H1 (cell line): Measurements from ENCODE around the gene OXSR1. TPM values are rescaled to one million over a fixed set of nuclear protein-coding genes. Genes with fewer than 3 reads are reported as not detected.

ENCODE experiments used
- CTCF ChIA-PET: fragments of 300-600 bp; sonication (Branson Sonifier 250); formaldehyde crosslinking; loops from one replicate; lab custom pipeline; 2021; ENCODE audit not compliant: partially characterized antibody; lab: Charles Lee
- POLR2A ChIA-PET: fragments of 300-600 bp; sonication (Branson Sonifier 250); formaldehyde crosslinking; loops from one replicate; lab custom pipeline; 2021; ENCODE audit warnings: inconsistent platforms; ENCODE audit not compliant: partially characterized antibody; lab: Charles Lee
- DNase-seq, 2 experiments: peaks; one replicate each; pipeline versions ENCODE4 v3.0.0 to v3.0.0-alpha.2; 2010 to 2022; ENCODE audit warnings: low spot score in 2 of 2, low read depth in 1 of 2, mixed read lengths in 1 of 2
- FAIRE-seq: peaks from 2 replicates; lab custom pipeline; 2011; peaks lifted over from hg19 to GRCh38; lab: Jason Lieb, UNC
- H2AFZ ChIP-seq: 2 replicates; pipeline ENCODE4 v1.8.1; 2012; ENCODE audit warnings: low read length, inconsistent platforms
- H2AK5ac ChIP-seq: 2 replicates; pipeline ENCODE4 v1.6.1; 2013; ENCODE audit warnings: low read depth, low read length
- H2BK120ac ChIP-seq: replicated peaks from 2 replicates; pipeline ENCODE3; 2013; ENCODE audit warnings: low read depth, low read length, inconsistent platforms
- H2BK12ac ChIP-seq: 2 replicates; pipeline ENCODE4 v1.6.1; 2013; ENCODE audit warnings: low read depth, low read length
- H2BK15ac ChIP-seq: 2 replicates; pipeline ENCODE4 v1.6.1; 2013; ENCODE audit warnings: low read length
- H2BK20ac ChIP-seq: 2 replicates; pipeline ENCODE4 v1.6.1; 2013; ENCODE audit warnings: low read length
- H2BK5ac ChIP-seq: 2 replicates; pipeline ENCODE4 v1.6.1; 2013; ENCODE audit warnings: low read depth, low read length
- H3K14ac ChIP-seq: 2 replicates; pipeline ENCODE4 v1.6.1; 2013; ENCODE audit warnings: inconsistent platforms; ENCODE audit not compliant: insufficient read length
- H3K18ac ChIP-seq: 2 replicates; pipeline ENCODE4 v1.6.1; 2013; ENCODE audit warnings: low read length; ENCODE audit errors: extremely low read depth
- H3K23ac ChIP-seq: 2 replicates; pipeline ENCODE4 v1.6.1; 2013; ENCODE audit warnings: inconsistent platforms; ENCODE audit not compliant: insufficient read length
- H3K23me2 ChIP-seq: 2 replicates; pipeline ENCODE4 v1.6.1; 2013; ENCODE audit warnings: low read depth, low read length
- H3K27ac ChIP-seq: 2 replicates; pipeline ENCODE4 v1.6.1; 2011; ENCODE audit warnings: low read depth, low read length, inconsistent platforms
- H3K27me3 ChIP-seq, 4 experiments: replicated peaks in 1 of 4; 1 replicate in 1 of 4; 2 replicates in 3 of 4; pipeline versions ENCODE4 v1.6.1 to v1.8.1; 2011 to 2013; ENCODE audit warnings: low read length in 3 of 4, mild to moderate bottlenecking in 3 of 4, inconsistent platforms in 2 of 4, mixed read lengths in 2 of 4, moderate library complexity in 1 of 4; ENCODE audit not compliant: control insufficient read depth in 3 of 4, insufficient read depth in 3 of 4; ENCODE audit errors: extremely low read depth in 1 of 4
- H3K36me3 ChIP-seq, 4 experiments: 2 replicates each; pipeline versions ENCODE4 v1.6.1 to v1.8.1; 2011 to 2013; ENCODE audit warnings: mild to moderate bottlenecking in 4 of 4, low read length in 3 of 4, moderate library complexity in 2 of 4, control low read depth in 1 of 4, inconsistent platforms in 1 of 4; ENCODE audit not compliant: insufficient read depth in 4 of 4, control insufficient read depth in 2 of 4
- H3K4ac ChIP-seq: replicated peaks from 2 replicates; pipeline ENCODE3; 2013; ENCODE audit warnings: low read length, low read depth, mixed read lengths, inconsistent platforms; ENCODE audit not compliant: insufficient read length
- H3K4me1 ChIP-seq, 4 experiments: replicated peaks in 1 of 4; 1 replicate in 1 of 4; 2 replicates in 3 of 4; pipeline versions ENCODE4 v1.6.1 to v1.8.1; 2011 to 2013; ENCODE audit warnings: low read length in 3 of 4, inconsistent platforms in 2 of 4, mixed read lengths in 1 of 4; ENCODE audit not compliant: insufficient read depth in 4 of 4, control insufficient read depth in 3 of 4
- H3K4me2 ChIP-seq, 2 experiments: 2 replicates each; pipeline versions ENCODE4 v1.6.1 to v1.8.1; 2011 to 2013; ENCODE audit warnings: low read depth in 2 of 2, low read length in 2 of 2, control low read depth in 1 of 2, inconsistent platforms in 1 of 2, mild to moderate bottlenecking in 1 of 2; ENCODE audit not compliant: insufficient read depth in 1 of 2
- H3K4me3 ChIP-seq, 4 experiments: fragments of 200-600, 300-600 bp in 1 of 4; sonication (generic), shearing (Covaris generic), sonication (Bioruptor Twin) in 1 of 4; 2 replicates each; pipeline versions ENCODE4 v1.5.1 to v1.8.1; 2011 to 2016; ENCODE audit warnings: low read length in 4 of 4, low read depth in 3 of 4, control low read depth in 2 of 4, inconsistent platforms in 2 of 4, mild to moderate bottlenecking in 2 of 4, mixed read lengths in 1 of 4, moderate library complexity in 1 of 4; ENCODE audit not compliant: insufficient read depth in 2 of 4; ENCODE audit errors: extremely low read depth in 1 of 4
- H3K56ac ChIP-seq: replicated peaks from 2 replicates; pipeline ENCODE3; 2013; ENCODE audit warnings: low read depth, mild to moderate bottlenecking, mixed read lengths, low read length, inconsistent platforms; ENCODE audit not compliant: insufficient read length
- H3K79me1 ChIP-seq: 2 replicates; pipeline ENCODE4 v1.6.1; 2013; ENCODE audit warnings: low read depth, low read length, control low read depth
- H3K79me2 ChIP-seq, 2 experiments: 2 replicates each; pipeline versions ENCODE4 v1.6.1 to v1.8.1; 2012 to 2013; ENCODE audit warnings: low read length in 2 of 2, mild to moderate bottlenecking in 2 of 2, inconsistent platforms in 1 of 2; ENCODE audit not compliant: insufficient read depth in 2 of 2, control insufficient read depth in 1 of 2
- H3K9ac ChIP-seq, 4 experiments: replicated peaks in 1 of 4; 1 replicate in 1 of 4; 2 replicates in 3 of 4; pipeline versions ENCODE4 v1.6.1 to v1.8.1; 2011 to 2013; ENCODE audit warnings: low read depth in 3 of 4, low read length in 3 of 4, control low read depth in 2 of 4, mild to moderate bottlenecking in 2 of 4, moderate library complexity in 2 of 4, inconsistent platforms in 1 of 4; ENCODE audit errors: extremely low read depth in 1 of 4
- H3K9me3 ChIP-seq, 2 experiments: 2 replicates each; pipeline versions ENCODE4 v1.6.1 to v1.8.1; 2012 to 2013; ENCODE audit warnings: mild to moderate bottlenecking in 2 of 2, moderate library complexity in 2 of 2, control low read depth in 1 of 2, inconsistent platforms in 1 of 2, low read depth in 1 of 2, low read length in 1 of 2, mixed read lengths in 1 of 2; ENCODE audit not compliant: insufficient read depth in 2 of 2
- H4K20me1 ChIP-seq, 2 experiments: replicated peaks in 1 of 2; 2 replicates each; pipeline versions ENCODE3 to v1.8.1; 2011 to 2013; ENCODE audit warnings: inconsistent platforms in 2 of 2, low read length in 2 of 2, mild to moderate bottlenecking in 1 of 2; ENCODE audit not compliant: insufficient read depth in 2 of 2, control insufficient read depth in 1 of 2
- H4K5ac ChIP-seq: 2 replicates; pipeline ENCODE4 v1.6.1; 2013; ENCODE audit warnings: low read length, low read depth, mixed read lengths, inconsistent platforms; ENCODE audit not compliant: insufficient read length
- H4K8ac ChIP-seq: 2 replicates; pipeline ENCODE4 v1.8.0; 2013; ENCODE audit warnings: mild to moderate bottlenecking, moderate library complexity, low read length, inconsistent platforms; ENCODE audit not compliant: insufficient read depth; ENCODE audit errors: extremely low read depth
- H4K91ac ChIP-seq: replicated peaks from 2 replicates; pipeline ENCODE3; 2013; ENCODE audit warnings: low read length, mixed read lengths, inconsistent platforms; ENCODE audit not compliant: insufficient read length
- ASH2L ChIP-seq: fragments of 200-600, 300-600 bp; sonication (generic); IDR thresholded peaks from one replicate; pipeline ENCODE4 v1.7.1; 2017; ENCODE audit warnings: low read length
- BACH1 ChIP-seq: IDR thresholded peaks from 2 replicates; pipeline ENCODE4 v1.6.1; 2012; ENCODE audit warnings: low read length, improper control_type of control experiment
- EGR1 ChIP-seq: IDR thresholded peaks from 2 replicates; pipeline ENCODE4 v1.6.1; 2011; ENCODE audit warnings: low read depth, low read length, borderline replicate concordance
- RNF2 ChIP-seq: fragments of 200-900, 300-1000 bp; sonication (generic); IDR thresholded peaks from 2 replicates; pipeline ENCODE4 v1.7.1; 2016; ENCODE audit warnings: borderline replicate concordance, low read depth, mild to moderate bottlenecking, antibody characterized with exemption, low read length; ENCODE audit not compliant: poor library complexity, severe bottlenecking; ENCODE audit errors: missing control alignments
- SRF ChIP-seq: IDR thresholded peaks from 2 replicates; pipeline ENCODE4 v1.6.1; 2011; ENCODE audit warnings: mild to moderate bottlenecking, low read depth, low read length, moderate library complexity
- TBP ChIP-seq: IDR thresholded peaks from 2 replicates; pipeline ENCODE4 v1.6.1; 2011; ENCODE audit warnings: low read depth, low read length, improper control_type of control experiment
- WGBS, 2 experiments: shearing (Covaris generic) in 1 of 2; methylation state at CpG; one replicate each; pipeline versions ENCODE4 v1.1.6 to v1.1.7; 2013 to 2015; ENCODE audit warnings: low lambda C conversion rate in 2 of 2, mixed read lengths in 2 of 2, inconsistent platforms in 1 of 2, low coverage in 1 of 2, missing lambda C conversion rate in 1 of 2; ENCODE audit not compliant: insufficient replicate concordance in 2 of 2, insufficient coverage in 1 of 2, insufficient read length in 1 of 2; ENCODE audit errors: extremely low coverage in 1 of 2, missing lambda C conversion rate in 1 of 2; 5-methylcytosine and 5-hydroxymethylcytosine counted together
- polyA plus RNA-seq, 7 experiments: library from polyadenylated mRNA; depleted of rRNA in 3 of 7; stranded (reverse) in 5 of 7; unstranded in 2 of 7; fragments of >200 nt in 5 of 7; fragments of 200-250 nt in 2 of 7; gene quantifications; 1 replicate in 5 of 7; 2 replicates in 1 of 7; 4 replicates in 1 of 7; pipeline versions ENCODE4 v1.2.1 to v1.2.3, GENCODE V29; 2011 to 2013; ENCODE audit warnings: missing spikeins in 2 of 7, mixed read lengths in 2 of 7
- total RNA-seq: library from RNA; stranded (reverse); fragmentation: NEBNext Ultra II Directional; extraction: Animal tissue kit (Norgen Biotek cat#: 25700); gene quantifications from 2 replicates; pipeline ENCODE4 v1.2.1, GENCODE V29; 2021
- TF ChIP-seq, protein P1 (sequence below), 3 experiments: IDR thresholded peaks; 1 replicate in 2 of 3; 2 replicates in 1 of 3; pipeline versions ENCODE4 v1.5.1 to v1.6.1; 2011; ENCODE audit warnings: low read length in 3 of 3, mild to moderate bottlenecking in 3 of 3, inconsistent platforms in 2 of 3, low read depth in 1 of 3, moderate library complexity in 1 of 3; ENCODE audit not compliant: insufficient read depth in 1 of 3; ENCODE audit errors: control extremely low read depth in 1 of 3
- TF ChIP-seq, protein P2 (sequence below): IDR thresholded peaks from 2 replicates; pipeline ENCODE4 v1.6.1; 2012; ENCODE audit warnings: inconsistent platforms

The OXSR1 gene
- total and polyA plus RNA-seq, 2 of the 8 experiments (the other 6 are each of a cell fraction or from before 2014, with no cell fraction given) = 25.1 to 47.0 TPM

DNA sequence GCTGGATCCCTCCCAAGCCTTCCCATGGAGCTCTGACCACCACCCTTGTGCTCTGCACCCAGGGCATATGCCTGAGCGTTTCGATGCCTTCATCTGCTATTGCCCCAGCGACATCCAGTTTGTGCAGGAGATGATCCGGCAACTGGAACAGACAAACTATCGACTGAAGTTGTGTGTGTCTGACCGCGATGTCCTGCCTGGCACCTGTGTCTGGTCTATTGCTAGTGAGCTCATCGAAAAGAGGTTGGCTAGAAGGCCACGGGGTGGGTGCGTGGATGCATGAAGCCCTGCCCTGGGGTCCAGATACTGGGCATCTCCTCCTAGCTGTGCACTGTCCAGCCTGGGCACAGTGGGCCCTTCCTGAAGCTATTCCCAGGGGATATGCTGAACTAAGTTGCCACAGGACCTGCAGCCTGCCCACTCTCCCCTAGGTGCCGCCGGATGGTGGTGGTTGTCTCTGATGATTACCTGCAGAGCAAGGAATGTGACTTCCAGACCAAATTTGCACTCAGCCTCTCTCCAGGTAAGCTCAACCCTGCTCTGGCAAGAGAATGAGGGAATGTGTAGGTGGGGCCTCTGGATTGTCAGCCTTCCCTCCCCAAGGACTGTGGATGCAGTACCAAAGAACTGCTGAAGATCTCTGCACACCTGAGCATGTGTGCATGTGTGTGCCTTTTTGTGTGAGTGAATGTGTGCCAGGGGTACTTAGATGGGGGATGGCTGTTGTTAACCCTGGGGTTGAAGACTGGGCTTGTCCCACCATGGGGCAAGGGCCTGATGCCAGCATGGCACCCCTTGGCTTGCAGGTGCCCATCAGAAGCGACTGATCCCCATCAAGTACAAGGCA is 24.8 kb upstream of the OXSR1 start:
- H2BK15ac ChIP-seq = no peak overlapping the region
- H3K14ac ChIP-seq = no peak overlapping the region
- H3K23ac ChIP-seq = no peak overlapping the region
- peak in 1 of 2 experiments; percentile 39 for DNase-seq
- H2BK120ac ChIP-seq = no peak overlapping the region
- no peak overlapping the region for H4K8ac ChIP-seq
- H3K23me2 ChIP-seq = peaks cover 21% of the 10 kb centered on the region
- no peak overlapping the region for H2BK20ac ChIP-seq
- no peak overlapping the region for H4K91ac ChIP-seq
- CTCF ChIA-PET = interaction anchor here (0.7 to 8.1 kb wide), 10 partner anchors 9 to 382 kb away, joined by 3 to 52 read pairs (median 5); no protein-coding TSS in a partner anchor
- H3K79me2 ChIP-seq = peaks cover 0 to 12% of the 10 kb centered on the region in 2 experiments; a peak in 1 of 4 replicates
- no peak overlapping the region for H2BK12ac ChIP-seq
- H3K9me3 ChIP-seq = no peaks in the 10 kb centered on the region
- H3K4me1 ChIP-seq = peaks cover 7 to 16% (median 13%) of the 10 kb centered on the region in 4 experiments
- no peaks in the 10 kb centered on the region for H3K79me1 ChIP-seq
- no peak overlapping the region for H4K5ac ChIP-seq
- H2AFZ ChIP-seq = no peak overlapping the region
- peaks cover 3 to 11% (median 8%) of the 10 kb centered on the region in 4 experiments; a peak in 4 of 8 replicates for H3K36me3 ChIP-seq
- no peak overlapping the region; a peak in 1 of 4 replicates for H3K4me2 ChIP-seq
- no peak overlapping the region for H3K4ac ChIP-seq
- no peak overlapping the region; the same call in 1 of the 2 replicates for H2BK5ac ChIP-seq
- no peak overlapping the region for H3K9ac ChIP-seq
- no peak overlapping the region for H3K27ac ChIP-seq
- FAIRE-seq = no peak
- 88% methylated on average over 13 of the region's 13 CpGs; no CpG with 5 or more reads in 1 of the 2 experiments for WGBS, 2 experiments
- no peaks in the 10 kb centered on the region for H3K27me3 ChIP-seq
- no peak overlapping the region for H3K4me3 ChIP-seq
- H3K18ac ChIP-seq = no peak overlapping the region
- peaks cover 0 to 2% of the 10 kb centered on the region in 2 experiments for H4K20me1 ChIP-seq
- H2AK5ac ChIP-seq = no peak overlapping the region
- POLR2A ChIA-PET = interaction anchor here (1.1 to 2.3 kb wide), 4 partner anchors 8 to 178 kb away, joined by 3 to 13 read pairs (median 3); partner anchors contain the start of gene OXSR1
- H3K56ac ChIP-seq = no peak overlapping the region
- TF ChIP-seq, protein P1, sequence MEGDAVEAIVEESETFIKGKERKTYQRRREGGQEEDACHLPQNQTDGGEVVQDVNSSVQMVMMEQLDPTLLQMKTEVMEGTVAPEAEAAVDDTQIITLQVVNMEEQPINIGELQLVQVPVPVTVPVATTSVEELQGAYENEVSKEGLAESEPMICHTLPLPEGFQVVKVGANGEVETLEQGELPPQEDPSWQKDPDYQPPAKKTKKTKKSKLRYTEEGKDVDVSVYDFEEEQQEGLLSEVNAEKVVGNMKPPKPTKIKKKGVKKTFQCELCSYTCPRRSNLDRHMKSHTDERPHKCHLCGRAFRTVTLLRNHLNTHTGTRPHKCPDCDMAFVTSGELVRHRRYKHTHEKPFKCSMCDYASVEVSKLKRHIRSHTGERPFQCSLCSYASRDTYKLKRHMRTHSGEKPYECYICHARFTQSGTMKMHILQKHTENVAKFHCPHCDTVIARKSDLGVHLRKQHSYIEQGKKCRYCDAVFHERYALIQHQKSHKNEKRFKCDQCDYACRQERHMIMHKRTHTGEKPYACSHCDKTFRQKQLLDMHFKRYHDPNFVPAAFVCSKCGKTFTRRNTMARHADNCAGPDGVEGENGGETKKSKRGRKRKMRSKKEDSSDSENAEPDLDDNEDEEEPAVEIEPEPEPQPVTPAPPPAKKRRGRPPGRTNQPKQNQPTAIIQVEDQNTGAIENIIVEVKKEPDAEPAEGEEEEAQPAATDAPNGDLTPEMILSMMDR (IDR thresholded peaks at IDR 0.05; ENCODE audit: control extremely low read depth in 1 of 3, insufficient read depth in 1 of 3, low read depth in 1 of 3, low read length in 3 of 3) = peak in 1 of 3 experiments; percentile 39; a peak in 1 of 4 replicates
- TF ChIP-seq EGR1 = no peak
- TF ChIP-seq, protein P2, sequence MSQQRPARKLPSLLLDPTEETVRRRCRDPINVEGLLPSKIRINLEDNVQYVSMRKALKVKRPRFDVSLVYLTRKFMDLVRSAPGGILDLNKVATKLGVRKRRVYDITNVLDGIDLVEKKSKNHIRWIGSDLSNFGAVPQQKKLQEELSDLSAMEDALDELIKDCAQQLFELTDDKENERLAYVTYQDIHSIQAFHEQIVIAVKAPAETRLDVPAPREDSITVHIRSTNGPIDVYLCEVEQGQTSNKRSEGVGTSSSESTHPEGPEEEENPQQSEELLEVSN = no peak
- TF ChIP-seq ASH2L = no peak
- TF ChIP-seq TBP = no peak
- no peak for TF ChIP-seq SRF
- no peak for TF ChIP-seq BACH1
- no peak for TF ChIP-seq RNF2
